ENCODE data around the gene UTS2R.
"Not testable (repeated sequence)": the region's sequence is repeated elsewhere in the genome, so short reads cannot be mapped to it uniquely, and the experiment has no call there.

DNA sequence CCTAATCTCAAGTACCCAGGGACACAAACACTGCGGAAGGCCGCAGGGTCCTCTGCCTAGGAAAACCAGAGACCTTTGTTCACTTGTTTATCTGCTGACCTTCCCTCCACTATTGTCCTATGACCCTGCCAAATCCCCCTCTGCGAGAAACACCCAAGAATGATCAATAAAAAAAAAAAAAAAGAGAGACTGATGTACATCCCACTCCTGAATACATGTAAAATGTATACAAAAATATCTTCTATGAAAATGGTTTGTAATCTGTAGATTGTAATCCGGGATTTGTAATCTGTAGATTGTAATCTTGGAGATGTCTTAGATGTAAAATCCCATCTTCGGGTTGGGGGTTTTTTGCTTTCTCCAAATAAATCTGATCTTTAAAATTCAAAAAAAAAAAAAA, 5.7 kb downstream of the UTS2R start:
- not testable (repeated sequence) for TF ChIP-seq CTCF, POLR2AphosphoS5, POLR2A (IDR thresholded peaks at IDR 0.05)
